ENCODE measurements around the gene GIPR.

The GIPR gene

GRCh38 chr19:45637890-45638667, 29.9 kb upstream of the GIPR start:
- 59 to 63% methylated on average over 19 of the region's 19 CpGs for WGBS, 2 experiments
- H3K27ac ChIP-seq (ENCODE audit: insufficient read depth, low read depth, low read length, poor library complexity, severe bottlenecking): no peak overlapping the region
- H3K4me1 ChIP-seq (ENCODE audit: control insufficient read depth, insufficient read depth, low read length): peaks cover 7% of the 10 kb centered on the region
- peaks cover 9% of the 10 kb centered on the region for H3K27me3 ChIP-seq (ENCODE audit: control insufficient read depth, insufficient read depth, low read length, poor library complexity, severe bottlenecking)
- peak overlapping the region; percentile 59 for H3K4me3 ChIP-seq (ENCODE audit: insufficient read depth, low read depth, low read length)
- no peaks in the 10 kb centered on the region for H3K36me3 ChIP-seq (ENCODE audit: control insufficient read depth, insufficient read depth, low read length)
- no peaks in the 10 kb centered on the region for H3K9me3 ChIP-seq (ENCODE audit: control insufficient read depth, low read length)

DNA sequence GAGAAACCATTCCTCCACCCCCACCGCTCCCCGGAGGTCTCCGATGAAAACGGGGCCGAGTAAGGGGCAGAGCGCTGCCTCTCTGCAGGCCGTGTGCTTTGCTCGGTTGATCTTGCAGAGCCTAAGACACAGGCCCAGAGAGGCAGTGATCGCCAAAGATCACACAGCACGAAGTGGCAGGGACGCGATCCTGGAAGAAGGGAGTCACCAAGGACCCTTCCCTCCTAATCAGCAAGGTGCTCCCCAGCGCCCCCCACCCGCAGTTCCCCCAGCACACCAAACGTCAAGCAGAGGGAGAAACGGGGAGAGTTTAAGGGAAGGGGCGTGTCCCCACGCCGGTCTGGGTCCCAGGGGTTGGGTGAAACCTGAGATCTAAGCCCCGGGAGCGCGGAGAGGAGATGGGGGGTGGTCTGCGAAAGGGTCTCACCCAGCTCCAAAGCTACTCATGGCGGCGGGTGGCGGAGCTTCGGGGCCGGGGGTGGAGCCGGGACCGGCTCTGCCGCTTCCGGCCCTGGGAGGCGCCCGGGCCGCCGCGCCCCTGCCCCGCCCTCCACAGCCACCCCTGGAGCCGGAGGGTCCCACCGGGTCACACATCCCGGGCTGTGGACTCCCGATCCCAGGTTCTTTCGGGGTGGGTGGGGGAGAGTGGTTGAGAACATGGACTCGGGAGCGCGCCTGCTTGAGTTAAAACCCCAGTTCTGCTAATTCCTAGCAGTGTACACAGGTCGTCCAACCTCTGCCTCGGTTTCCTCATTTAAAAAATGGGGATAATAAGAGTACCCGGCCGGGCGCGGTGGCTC, 28.9 kb upstream of the GIPR start, which contains the start of gene EML2:
Gene EML2 (minus strand): TSS at position 468 of the 800 bp plus-strand sequence. CDS start 21 bp downstream, at position 447.
- Histone ChIP-seq H3K4me1 (ENCODE audit: control insufficient read depth, insufficient read depth, low read length) (peaks cover 13% of the 10 kb centered on the region), H3K9me3 (ENCODE audit: control insufficient read depth, low read length) (no peaks in the 10 kb centered on the region), H3K27ac (ENCODE audit: insufficient read depth, low read depth, low read length, poor library complexity, severe bottlenecking) (no peak within 1 kb of the TSS), H3K36me3 (ENCODE audit: control insufficient read depth, insufficient read depth, low read length) (no peaks in the 10 kb centered on the region), H3K4me3 (ENCODE audit: insufficient read depth, low read depth, low read length) (peak within 1 kb of the TSS; percentile 59), H3K27me3 (ENCODE audit: control insufficient read depth, insufficient read depth, low read length, poor library complexity, severe bottlenecking) (peaks cover 9% of the 10 kb centered on the region)
- WGBS, 2 experiments: 10% methylated on average over 52 of the region's 52 CpGs

GRCh38 chr19:45640849-45641273, 27.2 kb upstream of the GIPR start:
- H3K27ac ChIP-seq (ENCODE audit: insufficient read depth, low read depth, low read length, poor library complexity, severe bottlenecking): no peak overlapping the region
- peaks cover 9% of the 10 kb centered on the region for H3K27me3 ChIP-seq (ENCODE audit: control insufficient read depth, insufficient read depth, low read length, poor library complexity, severe bottlenecking)
- H3K4me3 ChIP-seq (ENCODE audit: insufficient read depth, low read depth, low read length): no peak overlapping the region
- H3K36me3 ChIP-seq (ENCODE audit: control insufficient read depth, insufficient read depth, low read length): no peaks in the 10 kb centered on the region
- H3K9me3 ChIP-seq (ENCODE audit: control insufficient read depth, low read length): no peaks in the 10 kb centered on the region
- 50 to 54% methylated on average over 17 of the region's 17 CpGs for WGBS, 2 experiments
- H3K4me1 ChIP-seq (ENCODE audit: control insufficient read depth, insufficient read depth, low read length): peaks cover 15% of the 10 kb centered on the region

GRCh38 chr19:45641274-45642105, 26.5 kb upstream of the GIPR start:
- H3K9me3 ChIP-seq (ENCODE audit: control insufficient read depth, low read length): no peaks in the 10 kb centered on the region
- H3K4me3 ChIP-seq (ENCODE audit: insufficient read depth, low read depth, low read length): peak overlapping the region; percentile 33
- no peak overlapping the region for H3K27ac ChIP-seq (ENCODE audit: insufficient read depth, low read depth, low read length, poor library complexity, severe bottlenecking)
- WGBS, 2 experiments: 1 to 2% methylated on average over 40 of the region's 40 CpGs
- peaks cover 9% of the 10 kb centered on the region for H3K27me3 ChIP-seq (ENCODE audit: control insufficient read depth, insufficient read depth, low read length, poor library complexity, severe bottlenecking)
- no peaks in the 10 kb centered on the region for H3K36me3 ChIP-seq (ENCODE audit: control insufficient read depth, insufficient read depth, low read length)
- H3K4me1 ChIP-seq (ENCODE audit: control insufficient read depth, insufficient read depth, low read length): peaks cover 15% of the 10 kb centered on the region

DNA sequence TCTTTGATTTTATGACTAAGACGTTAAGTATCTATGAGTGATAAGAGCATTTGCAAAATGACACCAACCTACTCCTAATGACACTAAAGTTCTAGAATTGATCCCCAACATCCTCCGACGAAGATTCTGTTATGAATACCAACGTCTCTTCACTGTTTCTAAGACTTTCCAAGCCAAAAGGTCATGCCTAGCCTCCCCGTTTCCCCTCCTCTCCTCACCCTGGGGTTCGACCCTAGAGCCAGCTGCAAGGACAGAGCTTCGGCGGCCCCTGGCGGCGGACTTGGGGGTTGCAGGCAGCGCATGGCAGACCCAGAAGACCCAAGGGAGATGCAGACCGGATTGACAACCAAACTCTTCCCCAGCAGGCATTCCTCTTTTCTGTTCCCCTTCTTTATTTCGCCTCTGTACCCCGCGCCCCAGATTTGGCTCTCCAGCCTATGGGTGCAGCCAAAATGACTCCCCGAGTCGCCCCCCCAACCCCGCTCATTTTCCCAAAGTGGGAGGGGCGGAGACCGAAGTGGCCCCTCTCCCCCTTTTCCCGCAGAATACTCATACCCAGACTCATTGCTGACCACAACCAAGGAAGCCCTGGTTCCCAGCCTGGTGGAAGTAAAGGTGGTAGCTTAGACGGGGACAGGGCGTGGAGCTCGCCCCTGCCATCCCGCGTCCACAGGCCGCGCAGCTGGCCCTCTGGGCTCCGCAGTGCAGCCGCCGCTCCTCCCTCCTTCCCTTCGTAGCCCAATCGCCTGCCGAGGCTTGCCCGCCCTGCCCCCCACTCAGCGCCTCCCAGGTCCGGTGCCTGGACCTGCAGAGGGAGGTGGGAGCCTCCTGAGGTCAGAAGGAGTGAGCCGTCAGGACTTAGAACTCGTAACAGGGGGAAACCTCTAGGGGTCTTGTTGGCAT, 24.7 kb upstream of the GIPR start:
- peaks cover 9% of the 10 kb centered on the region for H3K27me3 ChIP-seq (ENCODE audit: control insufficient read depth, insufficient read depth, low read length, poor library complexity, severe bottlenecking)
- H3K4me1 ChIP-seq (ENCODE audit: control insufficient read depth, insufficient read depth, low read length): peaks cover 12% of the 10 kb centered on the region
- no peaks in the 10 kb centered on the region for H3K9me3 ChIP-seq (ENCODE audit: control insufficient read depth, low read length)
- H3K27ac ChIP-seq (ENCODE audit: insufficient read depth, low read depth, low read length, poor library complexity, severe bottlenecking): no peak overlapping the region
- H3K36me3 ChIP-seq (ENCODE audit: control insufficient read depth, insufficient read depth, low read length): no peaks in the 10 kb centered on the region
- peak overlapping the region; percentile 57 for H3K4me3 ChIP-seq (ENCODE audit: insufficient read depth, low read depth, low read length)
- WGBS, 2 experiments: 0 to 1% methylated on average over 38 of the region's 39 CpGs

- no peaks in the 10 kb centered on the region for H3K9me3 ChIP-seq (ENCODE audit: control insufficient read depth, low read length)
- H3K36me3 ChIP-seq (ENCODE audit: control insufficient read depth, insufficient read depth, low read length): no peaks in the 10 kb centered on the region
- no peak overlapping the region for H3K27ac ChIP-seq (ENCODE audit: insufficient read depth, low read depth, low read length, poor library complexity, severe bottlenecking)
- H3K4me3 ChIP-seq (ENCODE audit: insufficient read depth, low read depth, low read length): peak overlapping the region; percentile 57
- WGBS, 2 experiments: 53% methylated on average over 13 to 14 of the region's 14 CpGs
- peaks cover 8% of the 10 kb centered on the region for H3K4me1 ChIP-seq (ENCODE audit: control insufficient read depth, insufficient read depth, low read length)
- peaks cover 9% of the 10 kb centered on the region for H3K27me3 ChIP-seq (ENCODE audit: control insufficient read depth, insufficient read depth, low read length, poor library complexity, severe bottlenecking)
These were observed 23.9 kb upstream of the GIPR start for GRCh38 chr19:45643927-45644771.

- WGBS, 2 experiments: 80 to 82% methylated on average over 35 of the region's 35 CpGs
- H3K27me3 ChIP-seq (ENCODE audit: control insufficient read depth, insufficient read depth, low read length, poor library complexity, severe bottlenecking): peaks cover 9% of the 10 kb centered on the region
- H3K9me3 ChIP-seq (ENCODE audit: control insufficient read depth, low read length): no peaks in the 10 kb centered on the region
- H3K4me3 ChIP-seq (ENCODE audit: insufficient read depth, low read depth, low read length): no peak overlapping the region
- H3K27ac ChIP-seq (ENCODE audit: insufficient read depth, low read depth, low read length, poor library complexity, severe bottlenecking): no peak overlapping the region
- H3K36me3 ChIP-seq (ENCODE audit: control insufficient read depth, insufficient read depth, low read length): no peaks in the 10 kb centered on the region
- peaks cover 8% of the 10 kb centered on the region for H3K4me1 ChIP-seq (ENCODE audit: control insufficient read depth, insufficient read depth, low read length)
These were observed 22.9 kb upstream of the GIPR start for GRCh38 chr19:45645068-45645630.

DNA sequence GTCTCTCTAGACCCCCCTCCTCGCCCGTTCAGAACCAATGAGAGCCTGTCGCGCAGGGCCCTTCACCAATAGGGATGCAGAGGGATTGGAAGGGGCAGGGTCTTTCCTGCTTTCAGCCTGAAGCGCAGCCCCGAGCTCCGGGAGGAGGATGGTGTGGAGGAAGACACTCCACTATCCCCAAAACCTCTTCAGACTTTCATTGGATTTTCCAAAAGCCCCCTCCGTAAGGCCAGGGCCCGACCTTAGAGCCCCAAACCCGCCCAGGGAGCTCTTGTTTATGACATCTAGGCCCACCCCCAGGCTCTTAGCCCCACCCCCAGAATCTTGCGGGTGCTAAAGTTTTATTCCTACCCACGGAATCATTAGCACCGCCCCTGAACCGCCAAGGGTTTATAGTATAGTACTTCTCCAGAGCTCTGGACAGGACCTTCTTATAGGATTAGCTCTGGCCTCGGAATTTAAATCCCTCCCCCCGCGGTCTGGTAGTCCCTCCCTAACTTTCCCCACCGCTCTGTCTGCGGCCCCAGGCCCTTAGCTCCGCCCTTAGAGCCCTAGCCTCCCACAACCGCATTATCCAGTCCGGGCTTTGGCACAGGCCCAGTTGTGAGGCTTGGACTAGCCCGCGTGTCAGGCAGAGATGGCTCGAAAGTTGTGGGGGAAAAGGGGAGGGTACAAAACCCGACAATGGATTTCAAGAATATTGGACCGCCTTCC, 22.2 kb upstream of the GIPR start:
- Histone ChIP-seq H3K36me3 (ENCODE audit: control insufficient read depth, insufficient read depth, low read length) (no peaks in the 10 kb centered on the region), H3K4me1 (ENCODE audit: control insufficient read depth, insufficient read depth, low read length) (peaks cover 8% of the 10 kb centered on the region), H3K4me3 (ENCODE audit: insufficient read depth, low read depth, low read length) (no peak overlapping the region), H3K27me3 (ENCODE audit: control insufficient read depth, insufficient read depth, low read length, poor library complexity, severe bottlenecking) (peaks cover 9% of the 10 kb centered on the region), H3K9me3 (ENCODE audit: control insufficient read depth, low read length) (no peaks in the 10 kb centered on the region), H3K27ac (ENCODE audit: insufficient read depth, low read depth, low read length, poor library complexity, severe bottlenecking) (no peak overlapping the region)
- 46 to 50% methylated on average over 27 of the region's 27 CpGs for WGBS, 2 experiments
